HG03460 (cell line): ENCODE data around the gene AGT.

Source experiments
- ATAC-seq: cut with Tn5 transposase; IDR thresholded peaks from one replicate; pipeline ENCODE4 v1.9.1; 2021; ENCODE audit not compliant: unreplicated experiment

The AGT gene

GRCh38 chr1:230713915-230714764 lies at the start of gene AGT:
Gene AGT (minus strand): TSS chr1:230714122. CDS start chr1:230710823, 3,299 bp downstream.
- no peak for ATAC-seq

GRCh38 chr1:230761443-230762167 lies 47.7 kb upstream of the AGT start:
- no peak for ATAC-seq

- no peak for ATAC-seq
Observed at GRCh38 chr1:230760360-230760827, 46.5 kb upstream of the AGT start.

- ATAC-seq, result no peak
Observed at GRCh38 chr1:230759369-230760065, 45.6 kb upstream of the AGT start.

- ATAC-seq, result no peak
Observed at GRCh38 chr1:230758709-230759368, 44.9 kb upstream of the AGT start.

- ATAC-seq, result no peak
Observed at GRCh38 chr1:230757856-230758708, 44.2 kb upstream of the AGT start.

- no peak for ATAC-seq
Observed at GRCh38 chr1:230754796-230755195, 40.9 kb upstream of the AGT start.

- no peak for ATAC-seq
Observed at GRCh38 chr1:230753586-230754251, 39.8 kb upstream of the AGT start.

- ATAC-seq, result no peak
Observed at GRCh38 chr1:230753191-230753585, 39.3 kb upstream of the AGT start.

GRCh38 chr1:230752407-230752806 lies 38.5 kb upstream of the AGT start:
- no peak for ATAC-seq

GRCh38 chr1:230750986-230751625 lies 37.2 kb upstream of the AGT start:
- ATAC-seq, result no peak

- ATAC-seq, result no peak
Observed at GRCh38 chr1:230750576-230750975, 36.7 kb upstream of the AGT start.

- ATAC-seq, result no peak
Observed at GRCh38 chr1:230749635-230750034, 35.7 kb upstream of the AGT start.

GRCh38 chr1:230749150-230749549 lies 35.2 kb upstream of the AGT start:
- no peak for ATAC-seq

- ATAC-seq, result no peak
Observed at GRCh38 chr1:230747890-230748800, 34.2 kb upstream of the AGT start.

GRCh38 chr1:230747127-230747730 lies 33.3 kb upstream of the AGT start, which contains the start of gene CAPN9:
Gene CAPN9 (plus strand): TSS chr1:230747388. CDS start chr1:230747497, 109 bp downstream.
- no peak for ATAC-seq

- no peak for ATAC-seq
Observed at GRCh38 chr1:230746617-230747016, 32.7 kb upstream of the AGT start.
